SK-N-SH (cell line): ENCODE measurements around the gene SLC45A1.

Source experiments
- CTCF ChIP-seq: fragments of 200-600 bp; sonication (generic); IDR thresholded peaks from 2 replicates; pipeline ENCODE4 v1.6.1; 2017; ENCODE audit warnings: antibody characterized with exemption, mild to moderate bottlenecking, moderate library complexity
- ELF1 ChIP-seq: IDR thresholded peaks from 2 replicates; pipeline ENCODE4 v1.4.0; 2012
- GATA2 ChIP-seq: sonication (generic); formaldehyde crosslinking; IDR thresholded peaks from 2 replicates; pipeline ENCODE4 v1.5.0; 2020; ENCODE audit warnings: mild to moderate bottlenecking, missing genetic modification reagents
- MEF2A ChIP-seq: IDR thresholded peaks from 2 replicates; pipeline ENCODE4 v1.4.0; 2012; ENCODE audit warnings: low read depth, borderline replicate concordance
- POLR2AphosphoS5 ChIP-seq: IDR thresholded peaks from 2 replicates; pipeline ENCODE4 v1.6.1; 2012; ENCODE audit warnings: low read depth, low read length
- RCOR1 ChIP-seq: fragments of 150-350 bp; IDR thresholded peaks from 2 replicates; pipeline ENCODE4 v1.6.1; 2017; ENCODE audit warnings: antibody characterized with exemption, low read length
- TF ChIP-seq, protein P1 (sequence below): IDR thresholded peaks from 2 replicates; pipeline ENCODE4 v1.6.1; 2012; ENCODE audit warnings: mild to moderate bottlenecking, low read depth, low read length, moderate library complexity
- TF ChIP-seq, protein P2 (sequence below): IDR thresholded peaks from 2 replicates; pipeline ENCODE4 v1.4.0; 2012; ENCODE audit warnings: low read depth

- no peak for TF ChIP-seq POLR2AphosphoS5
- TF ChIP-seq MEF2A, result no peak
- TF ChIP-seq, protein P1, sequence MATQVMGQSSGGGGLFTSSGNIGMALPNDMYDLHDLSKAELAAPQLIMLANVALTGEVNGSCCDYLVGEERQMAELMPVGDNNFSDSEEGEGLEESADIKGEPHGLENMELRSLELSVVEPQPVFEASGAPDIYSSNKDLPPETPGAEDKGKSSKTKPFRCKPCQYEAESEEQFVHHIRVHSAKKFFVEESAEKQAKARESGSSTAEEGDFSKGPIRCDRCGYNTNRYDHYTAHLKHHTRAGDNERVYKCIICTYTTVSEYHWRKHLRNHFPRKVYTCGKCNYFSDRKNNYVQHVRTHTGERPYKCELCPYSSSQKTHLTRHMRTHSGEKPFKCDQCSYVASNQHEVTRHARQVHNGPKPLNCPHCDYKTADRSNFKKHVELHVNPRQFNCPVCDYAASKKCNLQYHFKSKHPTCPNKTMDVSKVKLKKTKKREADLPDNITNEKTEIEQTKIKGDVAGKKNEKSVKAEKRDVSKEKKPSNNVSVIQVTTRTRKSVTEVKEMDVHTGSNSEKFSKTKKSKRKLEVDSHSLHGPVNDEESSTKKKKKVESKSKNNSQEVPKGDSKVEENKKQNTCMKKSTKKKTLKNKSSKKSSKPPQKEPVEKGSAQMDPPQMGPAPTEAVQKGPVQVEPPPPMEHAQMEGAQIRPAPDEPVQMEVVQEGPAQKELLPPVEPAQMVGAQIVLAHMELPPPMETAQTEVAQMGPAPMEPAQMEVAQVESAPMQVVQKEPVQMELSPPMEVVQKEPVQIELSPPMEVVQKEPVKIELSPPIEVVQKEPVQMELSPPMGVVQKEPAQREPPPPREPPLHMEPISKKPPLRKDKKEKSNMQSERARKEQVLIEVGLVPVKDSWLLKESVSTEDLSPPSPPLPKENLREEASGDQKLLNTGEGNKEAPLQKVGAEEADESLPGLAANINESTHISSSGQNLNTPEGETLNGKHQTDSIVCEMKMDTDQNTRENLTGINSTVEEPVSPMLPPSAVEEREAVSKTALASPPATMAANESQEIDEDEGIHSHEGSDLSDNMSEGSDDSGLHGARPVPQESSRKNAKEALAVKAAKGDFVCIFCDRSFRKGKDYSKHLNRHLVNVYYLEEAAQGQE, result no peak
- no peak for TF ChIP-seq CTCF
- TF ChIP-seq GATA2 (CRISPR knock-in tag), result no peak
- TF ChIP-seq, protein P2, sequence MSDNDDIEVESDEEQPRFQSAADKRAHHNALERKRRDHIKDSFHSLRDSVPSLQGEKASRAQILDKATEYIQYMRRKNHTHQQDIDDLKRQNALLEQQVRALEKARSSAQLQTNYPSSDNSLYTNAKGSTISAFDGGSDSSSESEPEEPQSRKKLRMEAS, result no peak
- no peak for TF ChIP-seq ELF1
- no peak for TF ChIP-seq RCOR1
Observed at GRCh38 chr1:8377271-8377981, 59.5 kb downstream of the SLC45A1 start.
